NCI-H82 (cell line): ENCODE results near the gene GALNT15.

Experiments
- DNase-seq: peaks from one replicate; lab custom pipeline; 2025; lab: John Stamatoyannopoulos, UW

The GALNT15 gene

GRCh38 chr3:16252988-16253387, 78.5 kb downstream of the GALNT15 start:
- no peak for DNase-seq

GRCh38 chr3:16253601-16254000, 79.1 kb downstream of the GALNT15 start:
- no peak for DNase-seq

GRCh38 chr3:16254916-16255315, 80.4 kb downstream of the GALNT15 start:
- no peak for DNase-seq

GRCh38 chr3:16255326-16255725, 80.8 kb downstream of the GALNT15 start:
- no peak for DNase-seq

GRCh38 chr3:16255726-16256125, 81.2 kb downstream of the GALNT15 start:
- no peak for DNase-seq

- DNase-seq, result no peak
Measured at GRCh38 chr3:16257309-16257708, 82.8 kb downstream of the GALNT15 start.

- DNase-seq, result no peak
Measured at GRCh38 chr3:16258177-16258576, 83.7 kb downstream of the GALNT15 start.

- no peak for DNase-seq
Measured at GRCh38 chr3:16258866-16259265, 84.4 kb downstream of the GALNT15 start.

GRCh38 chr3:16260046-16260445, 85.6 kb downstream of the GALNT15 start:
- DNase-seq, result no peak

GRCh38 chr3:16262174-16262573, 87.7 kb downstream of the GALNT15 start:
- DNase-seq, result no peak

- DNase-seq, result no peak
Measured at GRCh38 chr3:16264174-16264707, 89.8 kb downstream of the GALNT15 start.

GRCh38 chr3:16264708-16265454, 90.4 kb downstream of the GALNT15 start, which contains the start of the genes DPH3 and OXNAD1:
TSS of gene DPH3 (minus strand) at chr3:16264943. CDS start at chr3:16264876, 67 bp downstream.
TSS of gene OXNAD1 (plus strand) at chr3:16265212. CDS start at chr3:16270953, 5,741 bp downstream.
- peak; percentile 99 for DNase-seq

GRCh38 chr3:16265455-16265786, 90.9 kb downstream of the GALNT15 start:
- no peak for DNase-seq

GRCh38 chr3:16266714-16267113, 92.2 kb downstream of the GALNT15 start:
- no peak for DNase-seq

- no peak for DNase-seq
Measured at GRCh38 chr3:16270855-16271254, 96.4 kb downstream of the GALNT15 start.

GRCh38 chr3:16272588-16272987, 98.1 kb downstream of the GALNT15 start:
- no peak for DNase-seq

- DNase-seq, result no peak
Measured at GRCh38 chr3:16273867-16274266, 99.4 kb downstream of the GALNT15 start.

GRCh38 chr3:16277471-16277870, 103.0 kb downstream of the GALNT15 start:
- DNase-seq, result no peak

GRCh38 chr3:16279010-16279801, 104.7 kb downstream of the GALNT15 start:
- DNase-seq, result no peak

GRCh38 chr3:16280671-16281070, 106.2 kb downstream of the GALNT15 start:
- no peak for DNase-seq
